Measurements from ENCODE around the gene PMAIP1.

PMAIP1 gene

DNA sequence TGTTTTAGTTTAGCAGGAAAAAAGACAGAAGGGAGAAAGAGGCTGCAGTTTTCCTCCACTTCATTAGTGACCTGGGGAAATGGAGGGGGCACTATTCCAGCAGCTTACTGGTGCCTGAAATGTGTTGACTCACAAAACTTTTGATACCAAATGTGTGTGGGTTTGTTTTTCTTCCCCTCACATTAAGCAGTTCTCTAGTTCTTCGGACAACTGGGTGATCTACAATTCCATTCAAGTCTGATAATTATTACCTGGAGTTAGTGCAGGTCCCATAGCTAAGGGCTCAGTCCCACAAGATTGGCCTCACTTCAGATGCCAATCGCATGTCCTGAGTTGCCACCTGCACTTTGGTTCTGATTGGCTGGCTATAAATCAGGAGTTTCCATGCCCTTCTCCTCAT, 28.4 kb downstream of the PMAIP1 start:
- no peak overlapping the region for H3K27ac ChIP-seq (ENCODE audit: low read depth in 2 of 2, low read length in 2 of 2)
- no peak overlapping the region for H3K4me3 ChIP-seq (ENCODE audit: low read length in 2 of 2)
- no peaks in the 10 kb centered on the region for H3K36me3 ChIP-seq (ENCODE audit: control insufficient read depth in 2 of 2, insufficient read depth in 2 of 2, low read length in 2 of 2)
- H3K9me3 ChIP-seq (ENCODE audit: control insufficient read depth in 2 of 2, low read length in 2 of 2): no peaks in the 10 kb centered on the region
- no peaks in the 10 kb centered on the region for H3K4me1 ChIP-seq (ENCODE audit: control insufficient read depth in 2 of 2, insufficient read depth in 2 of 2, low read length in 2 of 2)
- H3K9ac ChIP-seq (ENCODE audit: low read depth in 1 of 2, low read length in 2 of 2): no peak overlapping the region
- no peaks in the 10 kb centered on the region for H3K27me3 ChIP-seq (ENCODE audit: control insufficient read depth in 2 of 2, insufficient read depth in 2 of 2, low read length in 2 of 2)

DNA sequence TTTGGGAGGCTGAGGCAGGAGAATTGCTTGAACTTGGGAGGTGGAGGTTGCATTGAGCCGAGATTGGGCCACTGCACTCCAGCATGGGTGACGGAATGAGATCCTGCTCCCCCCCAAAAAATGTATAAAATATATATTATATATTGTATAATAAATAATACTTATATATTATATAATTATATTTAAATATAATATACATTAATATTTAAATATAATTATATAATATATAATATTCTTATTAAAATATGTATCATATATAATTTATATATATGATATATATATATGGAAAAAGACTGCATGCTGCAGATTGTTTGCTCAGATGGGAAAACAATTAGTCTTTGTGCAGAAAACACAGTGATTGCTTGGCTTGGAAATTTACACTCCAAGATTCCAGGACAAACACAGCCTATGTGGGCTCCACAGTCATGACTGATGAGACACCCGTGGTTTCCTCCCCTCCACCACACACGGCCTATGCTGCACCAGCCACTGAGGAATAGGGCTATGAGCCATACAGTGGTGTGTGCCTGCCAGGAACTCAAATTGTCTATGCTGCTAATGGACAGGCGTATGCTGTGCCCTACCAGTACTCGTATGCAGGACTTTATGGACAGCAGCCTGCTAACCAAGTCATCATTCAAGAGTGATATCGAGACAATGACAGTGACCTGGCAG, 30.0 kb downstream of the PMAIP1 start:
- no peaks in the 10 kb centered on the region for H3K4me1 ChIP-seq (ENCODE audit: control insufficient read depth in 2 of 2, insufficient read depth in 2 of 2, low read length in 2 of 2)
- H3K4me3 ChIP-seq (ENCODE audit: low read length in 2 of 2): no peak overlapping the region
- no peaks in the 10 kb centered on the region for H3K27me3 ChIP-seq (ENCODE audit: control insufficient read depth in 2 of 2, insufficient read depth in 2 of 2, low read length in 2 of 2)
- no peak overlapping the region for H3K9ac ChIP-seq (ENCODE audit: low read depth in 1 of 2, low read length in 2 of 2)
- H3K27ac ChIP-seq (ENCODE audit: low read depth in 2 of 2, low read length in 2 of 2): no peak overlapping the region
- H3K36me3 ChIP-seq (ENCODE audit: control insufficient read depth in 2 of 2, insufficient read depth in 2 of 2, low read length in 2 of 2): no peaks in the 10 kb centered on the region
- H3K9me3 ChIP-seq (ENCODE audit: control insufficient read depth in 2 of 2, low read length in 2 of 2): no peaks in the 10 kb centered on the region

DNA sequence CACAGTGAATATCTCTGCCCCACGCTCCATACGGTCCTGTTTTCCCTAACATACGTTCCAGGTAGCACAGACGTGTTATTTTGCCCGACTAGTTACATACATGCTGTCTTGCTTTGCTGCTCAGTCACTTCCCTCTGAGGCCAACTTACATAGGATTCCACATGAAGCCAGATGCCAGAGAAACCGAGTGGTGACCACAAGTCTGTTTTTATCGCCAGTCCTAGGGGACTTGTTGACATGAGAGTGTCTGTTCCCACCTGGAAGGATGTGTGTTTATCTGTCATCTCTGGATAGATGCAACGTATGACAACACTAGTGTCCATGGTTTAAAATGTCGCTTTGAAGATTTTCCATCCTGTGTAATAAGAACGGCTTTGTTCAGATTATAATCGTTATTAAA, 32.6 kb downstream of the PMAIP1 start:
- Histone ChIP-seq H3K9me3 (ENCODE audit: control insufficient read depth in 2 of 2, low read length in 2 of 2) (no peaks in the 10 kb centered on the region), H3K36me3 (ENCODE audit: control insufficient read depth in 2 of 2, insufficient read depth in 2 of 2, low read length in 2 of 2) (no peaks in the 10 kb centered on the region), H3K27ac (ENCODE audit: low read depth in 2 of 2, low read length in 2 of 2) (no peak overlapping the region), H3K4me3 (ENCODE audit: low read length in 2 of 2) (no peak overlapping the region), H3K27me3 (ENCODE audit: control insufficient read depth in 2 of 2, insufficient read depth in 2 of 2, low read length in 2 of 2) (no peaks in the 10 kb centered on the region), H3K4me1 (ENCODE audit: control insufficient read depth in 2 of 2, insufficient read depth in 2 of 2, low read length in 2 of 2) (no peaks in the 10 kb centered on the region), H3K9ac (ENCODE audit: low read depth in 1 of 2, low read length in 2 of 2) (no peak overlapping the region)

DNA sequence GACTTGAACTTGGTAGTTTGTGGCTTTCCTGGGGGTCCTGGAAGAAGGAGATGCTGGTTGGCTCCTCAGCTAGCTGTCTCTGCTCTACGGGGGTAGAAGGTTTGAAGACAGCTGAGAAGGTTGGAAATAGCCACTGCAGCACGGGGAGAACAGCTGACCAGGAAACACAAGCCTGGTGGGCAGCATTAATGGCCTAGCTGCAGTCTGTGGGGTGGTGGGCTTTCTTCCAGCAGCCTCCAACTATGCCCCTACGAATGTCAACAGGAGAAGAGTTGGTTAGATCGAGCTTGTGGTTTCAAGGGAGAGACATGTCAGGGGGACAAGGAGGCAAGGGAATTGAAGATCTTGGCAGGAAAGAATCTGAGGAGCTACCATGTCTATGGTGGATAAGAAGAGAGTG, 38.9 kb downstream of the PMAIP1 start:
- Histone ChIP-seq H3K27ac (ENCODE audit: low read depth in 2 of 2, low read length in 2 of 2) (no peak overlapping the region), H3K4me1 (ENCODE audit: control insufficient read depth in 2 of 2, insufficient read depth in 2 of 2, low read length in 2 of 2) (no peaks in the 10 kb centered on the region), H3K36me3 (ENCODE audit: control insufficient read depth in 2 of 2, insufficient read depth in 2 of 2, low read length in 2 of 2) (no peaks in the 10 kb centered on the region), H3K9me3 (ENCODE audit: control insufficient read depth in 2 of 2, low read length in 2 of 2) (no peaks in the 10 kb centered on the region), H3K9ac (ENCODE audit: low read depth in 1 of 2, low read length in 2 of 2) (no peak overlapping the region), H3K27me3 (ENCODE audit: control insufficient read depth in 2 of 2, insufficient read depth in 2 of 2, low read length in 2 of 2) (no peaks in the 10 kb centered on the region), H3K4me3 (ENCODE audit: low read length in 2 of 2) (no peak overlapping the region)

DNA sequence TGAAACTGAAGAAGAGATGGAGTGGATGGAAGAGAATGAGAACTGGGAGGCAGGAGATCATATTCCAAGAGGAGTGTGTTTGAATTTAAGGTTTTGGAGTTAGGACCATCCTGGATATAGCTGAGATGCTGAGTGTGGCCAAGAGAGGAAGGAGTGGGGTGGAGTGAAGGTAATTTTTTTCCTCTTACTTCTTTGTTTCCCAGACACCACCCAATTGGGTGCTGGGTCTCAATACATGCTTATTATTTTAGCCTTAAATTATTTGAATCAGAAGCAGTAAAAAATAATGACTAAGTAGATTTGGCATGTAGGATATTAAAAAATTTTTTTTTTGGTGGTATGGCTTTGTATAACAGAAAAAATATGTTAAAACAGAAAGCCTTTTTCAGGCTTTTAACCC, 39.3 kb downstream of the PMAIP1 start:
- Histone ChIP-seq H3K27ac (ENCODE audit: low read depth in 2 of 2, low read length in 2 of 2) (no peak overlapping the region), H3K9ac (ENCODE audit: low read depth in 1 of 2, low read length in 2 of 2) (no peak overlapping the region), H3K4me1 (ENCODE audit: control insufficient read depth in 2 of 2, insufficient read depth in 2 of 2, low read length in 2 of 2) (no peaks in the 10 kb centered on the region), H3K27me3 (ENCODE audit: control insufficient read depth in 2 of 2, insufficient read depth in 2 of 2, low read length in 2 of 2) (no peaks in the 10 kb centered on the region), H3K36me3 (ENCODE audit: control insufficient read depth in 2 of 2, insufficient read depth in 2 of 2, low read length in 2 of 2) (no peaks in the 10 kb centered on the region), H3K9me3 (ENCODE audit: control insufficient read depth in 2 of 2, low read length in 2 of 2) (no peaks in the 10 kb centered on the region), H3K4me3 (ENCODE audit: low read length in 2 of 2) (no peak overlapping the region)

DNA sequence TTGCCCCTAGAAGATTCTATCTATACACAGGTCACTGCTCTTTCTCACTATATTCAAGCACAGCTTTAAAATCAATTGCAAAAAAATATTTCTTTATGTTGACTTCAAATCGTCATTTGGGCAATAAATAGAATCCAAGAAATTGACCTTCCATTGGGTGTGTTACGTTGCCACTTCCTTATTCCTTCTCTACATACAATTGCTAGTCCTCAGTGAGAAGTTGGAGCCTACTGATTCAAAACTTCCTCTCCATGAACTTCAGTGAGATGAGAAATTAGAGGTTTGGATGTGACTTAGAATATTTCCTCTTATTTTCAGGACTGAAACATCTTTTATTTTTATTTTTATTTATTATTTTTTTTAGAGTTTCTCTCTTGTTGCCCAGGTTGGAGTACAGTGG, 40.3 kb downstream of the PMAIP1 start:
- H3K27me3 ChIP-seq (ENCODE audit: control insufficient read depth in 2 of 2, insufficient read depth in 2 of 2, low read length in 2 of 2): no peaks in the 10 kb centered on the region
- H3K4me3 ChIP-seq (ENCODE audit: low read length in 2 of 2): no peak overlapping the region
- no peaks in the 10 kb centered on the region for H3K4me1 ChIP-seq (ENCODE audit: control insufficient read depth in 2 of 2, insufficient read depth in 2 of 2, low read length in 2 of 2)
- H3K9ac ChIP-seq (ENCODE audit: low read depth in 1 of 2, low read length in 2 of 2): no peak overlapping the region
- no peak overlapping the region for H3K27ac ChIP-seq (ENCODE audit: low read depth in 2 of 2, low read length in 2 of 2)
- no peaks in the 10 kb centered on the region for H3K9me3 ChIP-seq (ENCODE audit: control insufficient read depth in 2 of 2, low read length in 2 of 2)
- H3K36me3 ChIP-seq (ENCODE audit: control insufficient read depth in 2 of 2, insufficient read depth in 2 of 2, low read length in 2 of 2): no peaks in the 10 kb centered on the region

DNA sequence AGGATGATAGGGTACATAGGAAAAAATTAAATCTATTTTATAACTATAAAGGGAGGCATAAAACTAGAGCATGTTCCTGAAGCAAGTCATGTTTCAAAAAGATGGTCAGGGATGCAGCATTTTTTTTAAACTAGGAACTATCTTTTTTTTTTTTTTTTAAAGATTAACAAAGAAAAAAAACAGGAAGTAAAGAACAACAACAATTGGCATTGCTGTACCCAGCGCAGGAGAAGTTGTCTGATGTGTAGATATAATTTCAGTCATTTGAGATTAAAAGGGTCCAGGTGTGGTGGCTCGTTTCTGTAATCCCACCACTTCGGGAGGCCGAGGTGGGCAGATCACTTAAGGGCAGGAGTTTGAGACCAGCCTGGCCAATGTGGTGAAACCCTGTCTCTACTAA, 41.5 kb downstream of the PMAIP1 start:
- no peaks in the 10 kb centered on the region for H3K27me3 ChIP-seq (ENCODE audit: control insufficient read depth in 2 of 2, insufficient read depth in 2 of 2, low read length in 2 of 2)
- H3K4me1 ChIP-seq (ENCODE audit: control insufficient read depth in 2 of 2, insufficient read depth in 2 of 2, low read length in 2 of 2): no peaks in the 10 kb centered on the region
- no peak overlapping the region for H3K4me3 ChIP-seq (ENCODE audit: low read length in 2 of 2)
- H3K9ac ChIP-seq (ENCODE audit: low read depth in 1 of 2, low read length in 2 of 2): no peak overlapping the region
- no peaks in the 10 kb centered on the region for H3K9me3 ChIP-seq (ENCODE audit: control insufficient read depth in 2 of 2, low read length in 2 of 2)
- H3K36me3 ChIP-seq (ENCODE audit: control insufficient read depth in 2 of 2, insufficient read depth in 2 of 2, low read length in 2 of 2): no peaks in the 10 kb centered on the region
- H3K27ac ChIP-seq (ENCODE audit: low read depth in 2 of 2, low read length in 2 of 2): no peak overlapping the region

DNA sequence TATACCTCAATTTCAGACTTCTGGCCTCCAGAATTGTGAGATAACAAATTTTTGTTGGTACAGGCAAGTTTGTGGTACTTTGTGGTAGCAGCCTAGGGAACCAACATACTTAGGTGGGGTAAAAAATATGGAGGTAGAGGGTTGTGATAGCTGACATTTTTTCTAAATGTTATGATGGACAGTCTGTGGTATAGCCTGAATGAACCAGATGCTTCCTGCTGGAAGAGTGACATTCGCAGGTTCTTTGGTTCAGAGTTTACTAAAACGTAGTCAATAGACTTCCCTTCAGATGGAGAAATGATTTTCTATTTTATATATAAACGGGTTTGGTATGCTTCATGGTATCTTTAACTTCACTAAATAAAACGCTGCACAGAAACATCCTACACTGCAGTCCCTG, 42.8 kb downstream of the PMAIP1 start:
- H3K27me3 ChIP-seq (ENCODE audit: control insufficient read depth in 2 of 2, insufficient read depth in 2 of 2, low read length in 2 of 2): no peaks in the 10 kb centered on the region
- no peak overlapping the region for H3K27ac ChIP-seq (ENCODE audit: low read depth in 2 of 2, low read length in 2 of 2)
- no peak overlapping the region for H3K9ac ChIP-seq (ENCODE audit: low read depth in 1 of 2, low read length in 2 of 2)
- no peak overlapping the region for H3K4me3 ChIP-seq (ENCODE audit: low read length in 2 of 2)
- no peaks in the 10 kb centered on the region for H3K9me3 ChIP-seq (ENCODE audit: control insufficient read depth in 2 of 2, low read length in 2 of 2)
- no peaks in the 10 kb centered on the region for H3K36me3 ChIP-seq (ENCODE audit: control insufficient read depth in 2 of 2, insufficient read depth in 2 of 2, low read length in 2 of 2)
- no peaks in the 10 kb centered on the region for H3K4me1 ChIP-seq (ENCODE audit: control insufficient read depth in 2 of 2, insufficient read depth in 2 of 2, low read length in 2 of 2)

DNA sequence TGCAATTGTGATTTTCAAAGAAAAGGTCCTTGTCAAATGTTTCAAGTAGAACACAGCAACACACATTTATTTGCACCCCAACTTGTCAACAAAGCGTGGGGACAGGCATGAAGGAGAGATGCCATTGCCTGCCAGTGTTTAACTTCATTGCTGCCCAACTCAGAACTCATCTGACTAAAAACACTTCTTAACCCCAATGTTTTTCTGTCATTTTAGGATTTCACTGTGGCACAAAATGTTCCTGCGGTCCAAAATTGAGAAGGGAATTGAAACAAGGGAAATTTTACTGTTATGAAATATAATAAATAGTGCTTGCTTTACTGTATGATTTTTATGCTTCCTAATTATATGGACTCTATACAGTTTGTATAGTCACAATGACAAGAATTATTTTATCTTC, 45.7 kb downstream of the PMAIP1 start:
- Histone ChIP-seq H3K4me1 (ENCODE audit: control insufficient read depth in 2 of 2, insufficient read depth in 2 of 2, low read length in 2 of 2) (no peaks in the 10 kb centered on the region), H3K4me3 (ENCODE audit: low read length in 2 of 2) (no peak overlapping the region), H3K27ac (ENCODE audit: low read depth in 2 of 2, low read length in 2 of 2) (no peak overlapping the region), H3K9me3 (ENCODE audit: control insufficient read depth in 2 of 2, low read length in 2 of 2) (no peaks in the 10 kb centered on the region), H3K9ac (ENCODE audit: low read depth in 1 of 2, low read length in 2 of 2) (no peak overlapping the region), H3K27me3 (ENCODE audit: control insufficient read depth in 2 of 2, insufficient read depth in 2 of 2, low read length in 2 of 2) (no peaks in the 10 kb centered on the region), H3K36me3 (ENCODE audit: control insufficient read depth in 2 of 2, insufficient read depth in 2 of 2, low read length in 2 of 2) (no peaks in the 10 kb centered on the region)

DNA sequence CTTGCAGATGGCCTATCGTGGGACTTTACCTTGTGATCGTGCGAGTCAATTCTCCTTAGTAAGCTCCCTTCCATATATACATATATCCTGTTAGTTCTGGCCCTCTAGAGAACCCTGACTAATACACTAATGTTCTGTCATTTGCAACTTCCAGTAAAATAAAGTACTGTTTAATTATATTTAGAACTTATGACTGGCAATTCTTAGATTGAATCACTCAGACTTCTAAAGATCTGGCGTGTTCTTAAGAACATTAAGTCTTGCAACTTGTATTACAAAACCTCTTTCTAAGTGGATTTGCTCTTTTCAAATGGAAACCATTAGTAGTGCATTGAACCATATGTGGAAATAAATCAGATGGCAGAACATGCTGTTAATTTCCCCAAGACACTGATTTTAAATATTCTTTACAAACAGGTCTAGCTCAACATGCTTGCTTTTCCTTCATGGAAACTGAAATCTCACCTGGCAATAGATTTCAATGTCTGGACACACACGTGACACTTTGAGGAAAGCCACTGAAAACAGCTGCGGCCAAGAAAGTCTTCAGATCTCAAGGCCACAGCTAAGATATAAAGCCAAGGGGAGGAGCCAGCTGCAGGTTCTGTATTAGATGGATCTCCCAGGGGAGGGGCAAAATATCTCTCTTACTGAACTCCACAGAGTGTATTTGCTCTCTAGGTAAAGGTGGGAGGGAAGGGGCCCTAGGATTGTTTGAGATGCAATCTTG, 50.6 kb downstream of the PMAIP1 start:
- Histone ChIP-seq H3K27ac (ENCODE audit: low read depth in 2 of 2, low read length in 2 of 2) (no peak overlapping the region), H3K27me3 (ENCODE audit: control insufficient read depth in 2 of 2, insufficient read depth in 2 of 2, low read length in 2 of 2) (no peaks in the 10 kb centered on the region), H3K9ac (ENCODE audit: low read depth in 1 of 2, low read length in 2 of 2) (no peak overlapping the region), H3K36me3 (ENCODE audit: control insufficient read depth in 2 of 2, insufficient read depth in 2 of 2, low read length in 2 of 2) (no peaks in the 10 kb centered on the region), H3K4me3 (ENCODE audit: low read length in 2 of 2) (no peak overlapping the region), H3K9me3 (ENCODE audit: control insufficient read depth in 2 of 2, low read length in 2 of 2) (no peaks in the 10 kb centered on the region), H3K4me1 (ENCODE audit: control insufficient read depth in 2 of 2, insufficient read depth in 2 of 2, low read length in 2 of 2) (no peaks in the 10 kb centered on the region)

Data from mucosa of rectum (tissue), 2 donors.